Central memory CD8-positive, alpha-beta T cell (primary cell): ENCODE results near the gene SALL4.
"Not testable (repeated sequence)": the region's sequence is repeated elsewhere in the genome, so short reads cannot be mapped to it uniquely, and the experiment has no call there.

Source experiments
- ATAC-seq: fragments of 150-1000 bp; cut with Tn5 transposase; replicated peaks from 2 replicates; pipeline ENCODE4 v1.10.0; 2022; ENCODE audit warnings: mild to moderate bottlenecking, moderate FRiP score, moderate number of reproducible peaks; ENCODE audit not compliant: poor library complexity, severe bottlenecking; ENCODE audit errors: extremely low read depth
- DNase-seq, 2 donors: peaks; one replicate each; pipeline ENCODE4 v3.0.0; 2021; ENCODE audit warnings: low spot score in 2 of 2
- H3K27ac Mint-ChIP-seq: one replicate; pipeline ENCODE4 v1.8.0; 2022; ENCODE audit warnings: low read depth, mild to moderate bottlenecking, moderate library complexity, mixed read lengths
- H3K27me3 Mint-ChIP-seq: one replicate; pipeline ENCODE4 v1.8.0; 2022; ENCODE audit warnings: mixed read lengths
- H3K36me3 Mint-ChIP-seq: one replicate; pipeline ENCODE4 v1.8.0; 2022; ENCODE audit warnings: mild to moderate bottlenecking, moderate library complexity, mixed read lengths; ENCODE audit not compliant: insufficient read depth
- H3K4me1 Mint-ChIP-seq: one replicate; pipeline ENCODE4 v1.8.0; 2022; ENCODE audit warnings: mixed read lengths
- H3K4me3 Mint-ChIP-seq: one replicate; pipeline ENCODE4 v1.8.0; 2022; ENCODE audit warnings: mild to moderate bottlenecking, moderate library complexity, mixed read lengths
- H3K9me3 Mint-ChIP-seq: one replicate; pipeline ENCODE4 v1.8.0; 2022; ENCODE audit warnings: mixed read lengths

Gene SALL4

DNA sequence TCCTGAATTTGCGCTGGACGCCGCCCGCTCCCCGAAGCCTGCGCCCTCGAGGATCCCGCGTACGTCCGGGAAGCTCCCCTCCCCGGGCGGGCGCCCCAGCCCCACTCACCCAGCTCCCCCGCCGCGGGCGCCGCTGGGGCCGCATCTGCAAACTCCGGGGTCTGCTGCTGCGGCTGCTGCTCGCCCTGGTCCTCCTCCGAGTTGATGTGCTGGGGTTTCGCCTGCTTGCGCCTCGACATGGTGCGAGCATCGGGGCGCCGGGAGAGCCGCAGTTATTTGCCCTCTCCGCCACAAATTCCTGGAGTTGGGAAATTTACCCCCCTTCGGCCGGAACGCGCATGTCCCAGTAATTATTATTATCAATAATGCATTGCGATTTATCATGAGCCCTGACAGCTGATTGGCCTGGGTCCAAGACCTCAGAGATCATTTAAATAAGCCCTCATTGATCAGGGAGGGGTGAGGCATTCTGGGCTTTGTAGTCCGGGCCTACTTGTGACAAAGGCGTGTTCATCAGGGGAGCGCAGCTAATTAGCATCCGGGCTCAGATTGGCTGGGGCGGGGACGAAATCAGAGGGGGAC is at the start of gene SALL4:
Gene SALL4, minus strand, starts transcription at position 352 of the 582 bp plus-strand sequence. Its CDS starts 113 bp downstream, at position 239.
- H3K9me3 Mint-ChIP-seq = no peaks in the 10 kb centered on the region
- peaks cover 2% of the 10 kb centered on the region for H3K36me3 Mint-ChIP-seq
- H3K4me3 Mint-ChIP-seq = peak within 1 kb of the TSS; percentile 75
- peaks cover 79% of the 10 kb centered on the region for H3K27me3 Mint-ChIP-seq
- ATAC-seq (no peak), DNase-seq (no peak)
- no peak within 1 kb of the TSS for H3K27ac Mint-ChIP-seq
- peaks cover 5% of the 10 kb centered on the region for H3K4me1 Mint-ChIP-seq

GRCh38 chr20:51848346-51848745 is 46.0 kb upstream of the SALL4 start:
- H3K27ac Mint-ChIP-seq = no peak overlapping the region
- H3K27me3 Mint-ChIP-seq = peaks cover 6% of the 10 kb centered on the region
- no peaks in the 10 kb centered on the region for H3K36me3 Mint-ChIP-seq
- ATAC-seq (no peak), DNase-seq (no peak)
- no peaks in the 10 kb centered on the region for H3K4me1 Mint-ChIP-seq
- H3K9me3 Mint-ChIP-seq = no peaks in the 10 kb centered on the region
- H3K4me3 Mint-ChIP-seq = no peak overlapping the region

DNA sequence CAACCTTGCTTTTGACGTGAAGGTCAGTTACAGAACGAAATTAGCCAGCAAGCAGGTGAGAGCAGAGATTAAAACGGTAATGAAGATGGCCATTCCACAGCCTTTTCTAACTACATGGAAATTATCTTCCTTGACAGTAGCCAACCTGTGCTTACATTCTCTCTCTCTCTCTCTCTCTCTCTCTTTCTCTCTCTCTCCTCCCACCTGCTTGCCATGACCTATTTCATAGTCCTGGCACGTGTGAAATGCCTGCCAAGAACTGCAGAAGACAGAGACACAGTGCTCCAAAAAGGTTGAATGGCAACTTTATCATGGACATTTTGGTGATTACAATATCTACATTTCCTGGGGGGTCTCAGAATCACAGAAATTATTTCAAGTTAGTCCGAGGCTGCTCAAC is 38.5 kb upstream of the SALL4 start:
- Mint-ChIP-seq H3K9me3 (no peaks in the 10 kb centered on the region), H3K36me3 (no peaks in the 10 kb centered on the region), H3K27ac (no peak overlapping the region), H3K4me1 (no peaks in the 10 kb centered on the region), H3K4me3 (no peak overlapping the region), H3K27me3 (peaks cover 41% of the 10 kb centered on the region)
- DNase-seq (no peak), ATAC-seq (no peak)

GRCh38 chr20:51837876-51838420 is 35.6 kb upstream of the SALL4 start:
- Mint-ChIP-seq H3K36me3 (no peaks in the 10 kb centered on the region), H3K27me3 (peaks cover 41% of the 10 kb centered on the region), H3K4me1 (no peaks in the 10 kb centered on the region), H3K27ac (no peak overlapping the region), H3K4me3 (no peak overlapping the region), H3K9me3 (no peaks in the 10 kb centered on the region)
- no peak for DNase-seq
- ATAC-seq = no peak

- H3K27ac Mint-ChIP-seq = no peak overlapping the region
- no peaks in the 10 kb centered on the region for H3K4me1 Mint-ChIP-seq
- ATAC-seq (no peak), DNase-seq (no peak)
- no peaks in the 10 kb centered on the region for H3K36me3 Mint-ChIP-seq
- H3K9me3 Mint-ChIP-seq = no peaks in the 10 kb centered on the region
- H3K4me3 Mint-ChIP-seq = no peak overlapping the region
- peaks cover 35% of the 10 kb centered on the region for H3K27me3 Mint-ChIP-seq
These were observed 35.1 kb upstream of the SALL4 start for GRCh38 chr20:51837436-51837835.

- peaks cover 19% of the 10 kb centered on the region for H3K27me3 Mint-ChIP-seq
- H3K4me3 Mint-ChIP-seq = no peak overlapping the region
- peaks cover 8% of the 10 kb centered on the region for H3K4me1 Mint-ChIP-seq
- DNase-seq (no peak), ATAC-seq (no peak)
- no peak overlapping the region for H3K27ac Mint-ChIP-seq
- H3K9me3 Mint-ChIP-seq = no peaks in the 10 kb centered on the region
- H3K36me3 Mint-ChIP-seq = no peaks in the 10 kb centered on the region
These were observed 31.0 kb upstream of the SALL4 start for GRCh38 chr20:51833326-51833725.

GRCh38 chr20:51832276-51832675 is 30.0 kb upstream of the SALL4 start:
- Mint-ChIP-seq H3K4me3 (no peak overlapping the region), H3K36me3 (no peaks in the 10 kb centered on the region), H3K27me3 (peaks cover 10% of the 10 kb centered on the region), H3K9me3 (no peaks in the 10 kb centered on the region), H3K27ac (no peak overlapping the region), H3K4me1 (peaks cover 10% of the 10 kb centered on the region)
- DNase-seq (no peak), ATAC-seq (no peak)

- no peak for ATAC-seq
- no peaks in the 10 kb centered on the region for H3K36me3 Mint-ChIP-seq
- H3K4me1 Mint-ChIP-seq = peaks cover 10% of the 10 kb centered on the region
- no peak overlapping the region for H3K27ac Mint-ChIP-seq
- H3K27me3 Mint-ChIP-seq = peaks cover 10% of the 10 kb centered on the region
- no peak for DNase-seq
- no peak overlapping the region for H3K4me3 Mint-ChIP-seq
- no peaks in the 10 kb centered on the region for H3K9me3 Mint-ChIP-seq
These were observed 29.5 kb upstream of the SALL4 start for GRCh38 chr20:51831866-51832265.

GRCh38 chr20:51830538-51830937 is 28.2 kb upstream of the SALL4 start:
- ATAC-seq = no peak
- no peak overlapping the region for H3K27ac Mint-ChIP-seq
- H3K4me3 Mint-ChIP-seq = no peak overlapping the region
- no peaks in the 10 kb centered on the region for H3K9me3 Mint-ChIP-seq
- peaks cover 16% of the 10 kb centered on the region for H3K4me1 Mint-ChIP-seq
- H3K27me3 Mint-ChIP-seq = peaks cover 9% of the 10 kb centered on the region
- no peak for DNase-seq
- no peaks in the 10 kb centered on the region for H3K36me3 Mint-ChIP-seq

- H3K36me3 Mint-ChIP-seq = no peaks in the 10 kb centered on the region
- ATAC-seq (no peak), DNase-seq (no peak)
- H3K9me3 Mint-ChIP-seq = no peaks in the 10 kb centered on the region
- H3K4me3 Mint-ChIP-seq = no peak overlapping the region
- peaks cover 16% of the 10 kb centered on the region for H3K4me1 Mint-ChIP-seq
- no peak overlapping the region for H3K27ac Mint-ChIP-seq
- H3K27me3 Mint-ChIP-seq = no peaks in the 10 kb centered on the region
These were observed 26.4 kb upstream of the SALL4 start for GRCh38 chr20:51828762-51829161.

GRCh38 chr20:51826372-51826771 is 24.1 kb upstream of the SALL4 start:
- Mint-ChIP-seq H3K4me3 (no peak overlapping the region), H3K27ac (no peak overlapping the region), H3K9me3 (no peaks in the 10 kb centered on the region), H3K4me1 (peaks cover 16% of the 10 kb centered on the region), H3K27me3 (no peaks in the 10 kb centered on the region), H3K36me3 (no peaks in the 10 kb centered on the region)
- DNase-seq (no peak), ATAC-seq (no peak)

GRCh38 chr20:51818479-51819008 is 16.2 kb upstream of the SALL4 start:
- Mint-ChIP-seq H3K27me3 (peaks cover 14% of the 10 kb centered on the region), H3K9me3 (no peaks in the 10 kb centered on the region), H3K36me3 (no peaks in the 10 kb centered on the region), H3K4me3 (no peak overlapping the region), H3K4me1 (no peaks in the 10 kb centered on the region), H3K27ac (no peak overlapping the region)
- DNase-seq (no peak), ATAC-seq (no peak)

- H3K36me3 Mint-ChIP-seq, ATAC-seq, DNase-seq, H3K9me3 Mint-ChIP-seq, H3K4me1 Mint-ChIP-seq, H3K4me3 Mint-ChIP-seq, H3K27ac Mint-ChIP-seq: not testable (repeated sequence)
- H3K27me3 Mint-ChIP-seq = peaks cover 14% of the 10 kb centered on the region
These were observed 14.5 kb upstream of the SALL4 start for GRCh38 chr20:51816856-51817255.
